ENCODE data around the gene TDRD15.
"Not testable (repeated sequence)": the region's sequence is repeated elsewhere in the genome, so short reads cannot be mapped to it uniquely, and the experiment has no call there.

TDRD15 gene

GRCh38 chr2:21123473-21124393 is at the start of gene TDRD15:
TDRD15 (plus strand) TSS chr2:21123968; CDS start chr2:21137468, 13,500 bp downstream.
- DNase-seq, result no peak

GRCh38 chr2:21078296-21078695 is 45.5 kb upstream of the TDRD15 start:
- no peak for DNase-seq

GRCh38 chr2:21083482-21083881 is 40.3 kb upstream of the TDRD15 start:
- DNase-seq, result no peak

- no peak for DNase-seq
Measured at GRCh38 chr2:21084401-21084800, 39.4 kb upstream of the TDRD15 start.

GRCh38 chr2:21092308-21092869 is 31.4 kb upstream of the TDRD15 start:
- DNase-seq, result no peak

GRCh38 chr2:21095178-21095577 is 28.6 kb upstream of the TDRD15 start:
- DNase-seq, result no peak

GRCh38 chr2:21095714-21096113 is 28.1 kb upstream of the TDRD15 start:
- no peak for DNase-seq

- DNase-seq, result no peak
Measured at GRCh38 chr2:21096458-21096857, 27.3 kb upstream of the TDRD15 start.

- DNase-seq, result no peak
Measured at GRCh38 chr2:21097331-21097730, 26.4 kb upstream of the TDRD15 start.

- DNase-seq, result no peak
Measured at GRCh38 chr2:21098294-21098693, 25.5 kb upstream of the TDRD15 start.

- no peak for DNase-seq
Measured at GRCh38 chr2:21099281-21099907, 24.4 kb upstream of the TDRD15 start.

- not testable (repeated sequence) for DNase-seq
Measured at GRCh38 chr2:21101514-21102155, 22.1 kb upstream of the TDRD15 start.

GRCh38 chr2:21102356-21102755 is 21.4 kb upstream of the TDRD15 start:
- no peak for DNase-seq

- DNase-seq, result no peak
Measured at GRCh38 chr2:21103274-21103891, 20.4 kb upstream of the TDRD15 start.

GRCh38 chr2:21104030-21104660 is 19.6 kb upstream of the TDRD15 start:
- DNase-seq, result no peak

GRCh38 chr2:21111012-21111411 is 12.8 kb upstream of the TDRD15 start:
- no peak for DNase-seq

- no peak for DNase-seq
Measured at GRCh38 chr2:21117688-21118087, 6.1 kb upstream of the TDRD15 start.

GRCh38 chr2:21118302-21118920 is 5.4 kb upstream of the TDRD15 start:
- DNase-seq, result peak; percentile 25 to 58

- no peak for DNase-seq
Measured at GRCh38 chr2:21131861-21132260, 8.1 kb downstream of the TDRD15 start.

GRCh38 chr2:21135585-21135984 is 11.8 kb downstream of the TDRD15 start:
- no peak for DNase-seq

- no peak for DNase-seq
Measured at GRCh38 chr2:21142149-21142548, 18.4 kb downstream of the TDRD15 start.

GRCh38 chr2:21146638-21147037 is 22.9 kb downstream of the TDRD15 start:
- no peak for DNase-seq

Measured in Kasumi-1 (cell line).